ENCODE data around the gene ASPSCR1. TPM values are rescaled to one million over a fixed set of nuclear protein-coding genes. Genes with fewer than 3 reads are reported as not detected.

Gene ASPSCR1
- total and polyA plus RNA-seq, 9 of the 15 experiments (the other 6 are each of a cell fraction or from before 2014, with no cell fraction given): 0.90 to 36.9 (median 11.6) TPM

GRCh38 chr17:82065638-82066303 lies 88.3 kb downstream of the ASPSCR1 start, which contains the start of gene DUS1L (continued):
- no peak for TF ChIP-seq ZNF124 (CRISPR knock-in tag; IDR thresholded peaks at IDR 0.05)
- TF ChIP-seq SETDB1 (IDR thresholded peaks at IDR 0.05; ENCODE audit: low read length): no peak
- 0 out of 2 replicates have a peak, but pooled peaks have one; percentile 36 for TF ChIP-seq ZNF384 (IDR thresholded peaks at IDR 0.05; ENCODE audit: low read depth, low read length)
- TF ChIP-seq ZNF511 (CRISPR knock-in tag; IDR thresholded peaks at IDR 0.05): no peak
- TF ChIP-seq ZNF780A (CRISPR knock-in tag; IDR thresholded peaks at IDR 0.05): no peak
- TF ChIP-seq SAFB2 (IDR thresholded peaks at IDR 0.05; ENCODE audit: borderline replicate concordance, low read depth, low read length, severe bottlenecking): no peak
- TF ChIP-seq GTF2F1 (IDR thresholded peaks at IDR 0.05; ENCODE audit: low read depth, low read length): no peak
- no peak for TF ChIP-seq CBX2 (IDR thresholded peaks at IDR 0.05; ENCODE audit: insufficient read depth, low read length, poor library complexity, severe bottlenecking)
- TF ChIP-seq HMBOX1 (IDR thresholded peaks at IDR 0.05): no peak
- TF ChIP-seq ZNF449 (CRISPR knock-in tag; IDR thresholded peaks at IDR 0.05): no peak
- TF ChIP-seq ZNF133 (CRISPR knock-in tag; IDR thresholded peaks at IDR 0.05): peak; percentile 10; the same call in 1 of the 2 replicates
- no peak for TF ChIP-seq MCM5 (IDR thresholded peaks at IDR 0.05; ENCODE audit: low read depth)
- TF ChIP-seq ZNF41 (CRISPR knock-in tag; conservative IDR thresholded peaks at IDR 0.05): peak; percentile 69; the same call in 1 of the 2 replicates
- TF ChIP-seq E2F8 (IDR thresholded peaks at IDR 0.05; ENCODE audit: low read depth, partially characterized antibody): no peak
- TF ChIP-seq ATF3 (IDR thresholded peaks at IDR 0.05): peak; percentile 67
- no peak; the same call in 1 of the 2 replicates for TF ChIP-seq ATF3 (CRISPR knock-in tag; conservative IDR thresholded peaks at IDR 0.05)
- TF ChIP-seq MEF2A (IDR thresholded peaks at IDR 0.05; ENCODE audit: control insufficient read depth, low read depth, low read length): 0 out of 2 replicates have a peak, but pooled peaks have one; percentile 43

All from K562 (cell line).